OCI-LY3 (cell line): Measurements from ENCODE around the gene LGALS3BP.

Experiments
- CTCF ChIP-seq: fragments of 200-600, 300-600 bp; sonication (generic); IDR thresholded peaks from 2 replicates; pipeline ENCODE4 v1.5.1; 2014; ENCODE audit warnings: antibody characterized with exemption, low read length, low read depth
- EZH2phosphoT487 ChIP-seq: fragments of 200-600 bp; shearing (Covaris generic); IDR thresholded peaks from 2 replicates; pipeline ENCODE4 v1.6.1; 2018; ENCODE audit warnings: antibody characterized with exemption, mixed run types, low read depth

GRCh38 chr17:79020631-79021301 is 41.0 kb upstream of the LGALS3BP start:
- TF ChIP-seq CTCF (no peak), EZH2phosphoT487 (no peak)
